GM18873 (cell line): ENCODE measurements around the gene XDH.
A peak's percentile ranks its signal among the peaks of the same experiment; 100 is the strongest.

Experiments
- ATAC-seq: cut with Tn5 transposase; IDR thresholded peaks from one replicate; pipeline ENCODE4 v1.9.1; 2021; ENCODE audit warnings: mild to moderate bottlenecking, moderate library complexity, moderate number of reproducible peaks; ENCODE audit not compliant: unreplicated experiment, low FRiP score

XDH gene

GRCh38 chr2:31333527-31334183 is 80.9 kb downstream of the XDH start:
- ATAC-seq: no peak

- no peak for ATAC-seq
Observed at GRCh38 chr2:31333046-31333445, 81.5 kb downstream of the XDH start.

GRCh38 chr2:31332521-31332920 is 82.0 kb downstream of the XDH start:
- no peak for ATAC-seq

- ATAC-seq: no peak
Observed at GRCh38 chr2:31331156-31331555, 83.4 kb downstream of the XDH start.

- ATAC-seq: no peak
Observed at GRCh38 chr2:31329081-31329625, 85.4 kb downstream of the XDH start.

- ATAC-seq: no peak
Observed at GRCh38 chr2:31328026-31328425, 86.5 kb downstream of the XDH start.

- ATAC-seq: no peak
Observed at GRCh38 chr2:31327505-31327904, 87.0 kb downstream of the XDH start.

GRCh38 chr2:31324016-31324633 is 90.4 kb downstream of the XDH start:
- peak; percentile 73 for ATAC-seq

- ATAC-seq: no peak
Observed at GRCh38 chr2:31322371-31322770, 92.2 kb downstream of the XDH start.

GRCh38 chr2:31319406-31320175 is 95.0 kb downstream of the XDH start:
- peak; percentile 53 for ATAC-seq

- peak; percentile 78 for ATAC-seq
Observed at GRCh38 chr2:31318361-31319336, 95.9 kb downstream of the XDH start.

- no peak for ATAC-seq
Observed at GRCh38 chr2:31317396-31317795, 97.1 kb downstream of the XDH start.

GRCh38 chr2:31314761-31315160 is 99.8 kb downstream of the XDH start:
- ATAC-seq: no peak

- ATAC-seq: no peak
Observed at GRCh38 chr2:31312898-31313297, 101.6 kb downstream of the XDH start.

- ATAC-seq: no peak
Observed at GRCh38 chr2:31304816-31305215, 109.7 kb downstream of the XDH start.

GRCh38 chr2:31302940-31303563 is 111.5 kb downstream of the XDH start:
- no peak for ATAC-seq

- no peak for ATAC-seq
Observed at GRCh38 chr2:31300309-31300708, 114.2 kb downstream of the XDH start.

- no peak for ATAC-seq
Observed at GRCh38 chr2:31299547-31299946, 115.0 kb downstream of the XDH start.

- no peak for ATAC-seq
Observed at GRCh38 chr2:31297751-31298150, 116.8 kb downstream of the XDH start.
